ACC112 (cell line): ENCODE data around the gene TRPC4AP.
A peak's percentile ranks its signal among the peaks of the same experiment; 100 is the strongest.
"Not testable (repeated sequence)": the region's sequence is repeated elsewhere in the genome, so short reads cannot be mapped to it uniquely, and the experiment has no call there.

Source experiments
- H2AFZ ChIP-seq: fragments of 200-600 bp; sonication (generic); one replicate; pipeline ENCODE4 v1.6.0; 2017; ENCODE audit warnings: antibody characterized with exemption, low read length; ENCODE audit not compliant: unreplicated experiment
- H3K27ac ChIP-seq: fragments of 200-600 bp; sonication (generic); 2 replicates; pipeline ENCODE4 v1.5.1; 2014; ENCODE audit warnings: low read depth, mild to moderate bottlenecking, antibody characterized with exemption, low read length, moderate library complexity
- H3K27me3 ChIP-seq: fragments of 200-600 bp; sonication (generic); 2 replicates; pipeline ENCODE4 v1.6.1; 2014; ENCODE audit warnings: mild to moderate bottlenecking, antibody characterized with exemption, low read length, moderate library complexity, mixed read lengths; ENCODE audit not compliant: insufficient read depth
- H3K36me3 ChIP-seq: fragments of 200-600 bp; sonication (generic); 2 replicates; pipeline ENCODE4 v1.6.1; 2016; ENCODE audit warnings: mild to moderate bottlenecking, antibody characterized with exemption, low read length, moderate library complexity, mixed read lengths; ENCODE audit not compliant: insufficient read depth
- H3K4me1 ChIP-seq: fragments of 200-600 bp; sonication (generic); one replicate; pipeline ENCODE4 v1.6.1; 2016; ENCODE audit warnings: low read length, mixed read lengths; ENCODE audit not compliant: insufficient read depth, unreplicated experiment, control insufficient read depth
- H3K4me3 ChIP-seq: fragments of 200-600 bp; sonication (generic); 2 replicates; pipeline ENCODE4 v1.5.1; 2014; ENCODE audit warnings: mild to moderate bottlenecking, low read depth, low read length
- H3K79me2 ChIP-seq: fragments of 200-600 bp; sonication (generic); one replicate; pipeline ENCODE4 v1.6.0; 2016; ENCODE audit warnings: low read length; ENCODE audit not compliant: control insufficient read depth, unreplicated experiment, insufficient read depth

Gene TRPC4AP

DNA sequence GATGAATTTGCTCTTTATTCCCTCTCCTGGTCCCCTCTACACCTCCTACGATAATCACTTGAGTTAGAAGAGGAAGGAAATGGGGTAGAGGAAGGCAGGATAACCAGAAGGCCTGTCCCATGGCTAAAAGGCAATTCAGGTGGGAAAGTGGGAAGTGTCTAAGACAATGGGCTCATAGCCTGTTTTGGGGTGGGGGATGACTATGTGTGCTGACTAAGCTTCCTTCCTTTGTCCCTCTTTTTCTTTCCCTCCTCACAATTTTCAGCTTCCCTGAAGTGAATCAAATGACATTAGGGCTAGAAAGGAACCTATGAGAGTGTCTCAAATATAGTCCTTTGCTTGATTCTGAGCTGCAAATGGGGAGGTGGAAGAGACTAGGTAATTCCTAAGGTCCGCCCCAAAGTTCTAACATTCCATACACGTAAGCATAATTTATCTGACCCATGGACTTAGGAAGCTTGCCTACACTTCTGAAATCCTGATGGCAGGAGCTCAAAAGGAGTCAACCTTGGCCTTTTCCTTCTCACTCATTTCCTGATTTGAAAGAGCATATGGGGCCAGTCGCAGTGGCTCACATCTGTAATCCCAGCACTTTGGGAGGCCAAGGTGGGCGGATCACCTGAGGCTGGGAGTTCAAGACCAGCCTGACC, 30.3 kb upstream of the TRPC4AP start:
- no peak overlapping the region for H3K4me3 ChIP-seq
- H3K79me2 ChIP-seq = no peaks in the 10 kb centered on the region
- no peaks in the 10 kb centered on the region for H3K27me3 ChIP-seq
- peaks cover 15% of the 10 kb centered on the region for H3K36me3 ChIP-seq
- peaks cover 8% of the 10 kb centered on the region for H3K4me1 ChIP-seq
- no peak overlapping the region for H2AFZ ChIP-seq
- no peak overlapping the region for H3K27ac ChIP-seq

DNA sequence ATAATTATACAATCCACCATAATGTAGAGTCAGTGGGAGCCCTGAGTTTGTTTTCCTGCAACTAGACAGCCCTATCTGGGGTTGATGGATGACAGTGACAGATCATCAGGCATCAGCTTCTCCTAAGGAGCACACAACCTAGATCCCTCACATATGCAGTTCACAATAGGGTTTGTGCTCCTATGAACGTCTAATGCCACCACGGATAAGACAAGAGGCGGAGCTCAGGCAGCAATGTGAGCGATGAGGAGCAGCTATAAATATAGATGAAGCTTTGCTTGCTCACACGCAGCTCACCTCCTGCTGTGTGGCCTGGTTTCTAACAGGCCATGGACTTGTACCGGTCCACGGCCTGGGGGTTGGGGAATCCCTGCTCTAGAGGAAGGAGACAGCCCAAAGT, 28.6 kb upstream of the TRPC4AP start:
- no peaks in the 10 kb centered on the region for H3K27me3 ChIP-seq
- no peaks in the 10 kb centered on the region for H3K79me2 ChIP-seq
- no peak overlapping the region for H3K4me3 ChIP-seq
- peaks cover 12% of the 10 kb centered on the region for H3K36me3 ChIP-seq
- H2AFZ ChIP-seq = no peak overlapping the region
- H3K4me1 ChIP-seq = peaks cover 24% of the 10 kb centered on the region
- H3K27ac ChIP-seq = no peak overlapping the region

DNA sequence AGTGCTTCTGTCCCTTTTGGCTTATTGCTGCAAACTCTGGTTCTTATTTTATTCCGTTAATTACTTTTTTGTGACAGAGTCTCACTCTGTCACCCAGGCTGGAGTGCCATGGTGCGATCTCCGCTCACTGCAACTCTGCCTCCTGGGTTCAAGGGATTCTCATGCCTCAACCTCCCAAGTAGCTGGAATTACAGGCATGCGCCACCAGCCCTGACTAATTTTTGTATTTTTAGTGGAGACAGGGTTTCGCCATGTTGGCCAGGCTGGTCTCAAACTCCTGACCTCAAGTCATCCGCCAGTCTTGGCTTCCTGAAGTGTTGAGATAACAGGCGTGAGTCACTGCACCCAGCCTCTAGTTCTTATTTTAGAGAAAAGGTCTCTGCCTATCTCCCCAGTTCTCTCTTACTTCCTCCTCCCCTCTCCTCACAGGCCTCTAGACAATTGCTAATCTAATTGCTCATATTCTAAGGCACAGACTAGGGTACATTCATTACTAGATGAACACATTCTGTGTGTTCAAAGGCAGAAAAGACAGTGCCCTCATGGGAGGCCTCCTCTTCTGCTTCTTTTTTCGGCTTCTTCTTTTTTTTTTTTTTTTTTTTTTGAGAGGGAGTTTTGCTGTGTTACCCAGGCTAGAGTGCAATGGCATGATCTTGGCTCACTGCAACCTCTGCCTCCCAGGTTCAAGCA, 27.6 kb upstream of the TRPC4AP start:
- peaks cover 14% of the 10 kb centered on the region for H3K36me3 ChIP-seq

DNA sequence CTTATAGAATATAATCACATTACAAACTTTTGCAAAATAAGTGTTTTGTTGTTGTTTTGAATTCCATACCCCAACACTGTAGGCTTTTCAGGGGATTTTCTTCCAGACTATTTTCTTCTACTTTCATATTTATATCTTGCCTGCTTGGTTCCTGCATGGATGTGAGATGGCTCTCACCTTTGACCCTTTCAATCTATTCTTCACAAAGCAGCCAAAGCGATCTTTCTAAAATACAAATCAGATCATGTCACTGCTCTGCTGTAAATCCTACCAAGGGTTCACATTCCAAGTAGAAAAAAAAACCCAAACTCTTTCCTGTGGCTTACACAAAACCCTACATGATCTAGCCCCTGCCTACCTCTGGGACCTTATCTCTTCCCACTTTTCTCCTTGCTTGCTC, 25.0 kb upstream of the TRPC4AP start:
- Histone ChIP-seq H3K27me3 (no peaks in the 10 kb centered on the region), H3K4me3 (no peak overlapping the region), H3K4me1 (peaks cover 24% of the 10 kb centered on the region), H3K79me2 (no peaks in the 10 kb centered on the region), H2AFZ (no peak overlapping the region), H3K27ac (peak overlapping the region; percentile 67), H3K36me3 (peaks cover 14% of the 10 kb centered on the region)

More for the DNA sequence above, 27.6 kb upstream of the TRPC4AP start:
- Histone ChIP-seq H3K79me2 (no peaks in the 10 kb centered on the region), H3K27ac (peak overlapping the region; percentile 44), H3K4me1 (peaks cover 24% of the 10 kb centered on the region), H3K27me3 (no peaks in the 10 kb centered on the region), H3K4me3 (no peak overlapping the region), H2AFZ (no peak overlapping the region)

DNA sequence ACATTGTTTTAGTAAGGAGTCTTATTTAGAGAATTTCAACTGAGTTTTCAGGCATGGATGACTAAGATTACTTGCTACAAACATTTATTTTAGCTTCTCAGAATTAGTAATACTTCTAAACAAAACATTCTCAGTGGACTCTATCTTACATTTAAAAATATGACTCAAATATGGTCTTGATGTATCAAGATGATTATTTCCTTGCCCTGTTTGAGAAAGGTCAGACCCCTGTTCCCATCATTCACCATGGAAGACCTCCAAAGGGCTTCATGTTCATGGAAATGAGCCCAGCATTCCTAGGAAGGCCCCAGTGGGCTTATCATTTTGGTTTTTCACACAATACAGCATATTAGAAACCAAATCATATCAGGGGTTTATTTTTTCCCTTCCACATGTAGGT, 24.6 kb upstream of the TRPC4AP start:
- H2AFZ ChIP-seq = no peak overlapping the region
- peaks cover 14% of the 10 kb centered on the region for H3K36me3 ChIP-seq
- H3K4me3 ChIP-seq = no peak overlapping the region
- peak overlapping the region; percentile 67 for H3K27ac ChIP-seq
- no peaks in the 10 kb centered on the region for H3K79me2 ChIP-seq
- no peaks in the 10 kb centered on the region for H3K27me3 ChIP-seq
- H3K4me1 ChIP-seq = peaks cover 24% of the 10 kb centered on the region

DNA sequence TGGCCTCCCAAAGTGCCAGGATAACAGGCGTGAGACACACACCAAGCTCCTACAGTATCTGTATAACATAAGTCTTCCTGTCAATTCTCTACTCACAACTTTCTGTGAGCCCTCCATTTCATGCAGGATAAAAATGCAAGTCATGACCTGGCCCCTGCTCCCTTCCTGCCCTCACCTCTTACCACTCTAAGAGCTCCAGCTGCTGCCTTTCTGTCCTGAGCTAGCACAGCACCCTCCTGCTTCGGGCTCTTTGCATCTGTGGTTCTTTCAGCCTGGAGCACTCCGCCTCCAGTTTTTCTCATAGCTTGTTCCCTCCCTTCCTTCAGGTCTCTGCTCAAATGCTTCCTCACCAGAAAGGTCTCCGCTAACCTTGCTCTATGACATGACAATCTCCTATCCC, 23.7 kb upstream of the TRPC4AP start:
- Histone ChIP-seq H3K79me2 (no peaks in the 10 kb centered on the region), H3K27me3 (no peaks in the 10 kb centered on the region), H3K4me1 (peaks cover 32% of the 10 kb centered on the region), H3K4me3 (no peak overlapping the region), H2AFZ (no peak overlapping the region), H3K36me3 (peaks cover 14% of the 10 kb centered on the region), H3K27ac (peak overlapping the region; percentile 67)

DNA sequence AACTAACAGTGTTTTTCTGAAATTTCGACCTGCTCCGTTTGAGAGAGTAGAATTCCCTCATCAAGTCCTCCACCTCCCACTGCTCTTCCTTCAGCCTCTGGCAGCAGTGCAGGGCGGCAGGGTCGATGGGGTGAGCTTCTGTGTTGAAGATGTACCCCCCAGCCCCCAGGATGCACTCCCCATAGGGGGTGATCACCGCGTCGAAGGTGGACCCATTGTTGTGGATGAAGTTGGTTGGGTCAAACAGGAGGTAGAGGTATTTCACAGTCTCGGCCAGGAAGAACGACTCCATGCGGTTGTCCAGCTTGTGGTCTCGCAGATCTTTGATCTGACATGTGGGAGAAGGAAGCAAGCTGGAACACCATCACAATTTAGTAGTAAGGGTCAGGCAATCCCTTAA, 23.0 kb upstream of the TRPC4AP start:
- Histone ChIP-seq H3K4me1 (peaks cover 38% of the 10 kb centered on the region), H3K27ac (no peak overlapping the region), H3K36me3 (peaks cover 14% of the 10 kb centered on the region), H3K4me3 (no peak overlapping the region), H3K79me2 (no peaks in the 10 kb centered on the region), H2AFZ (no peak overlapping the region), H3K27me3 (no peaks in the 10 kb centered on the region)

DNA sequence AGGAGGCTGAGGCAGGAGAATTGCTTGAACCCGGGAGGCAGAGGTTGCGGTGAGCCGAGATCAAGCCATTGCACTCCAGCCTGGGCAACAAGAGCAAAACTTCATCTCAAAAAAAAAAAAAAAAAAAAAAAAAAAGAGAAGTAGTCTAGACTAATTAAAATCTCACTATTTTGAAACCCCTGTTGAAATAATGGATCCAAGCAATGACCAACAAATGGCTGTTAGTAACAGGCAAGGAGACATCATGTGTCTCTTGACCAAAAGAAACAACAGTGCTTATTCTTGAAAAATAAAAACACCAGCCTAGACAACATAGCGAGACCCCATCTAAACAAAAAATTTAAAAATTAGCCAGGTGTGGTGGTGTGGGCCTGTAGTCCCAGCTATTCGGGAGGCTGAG, 19.7 kb upstream of the TRPC4AP start:
- not testable (repeated sequence) for H3K27me3 ChIP-seq, H3K27ac ChIP-seq, H3K4me3 ChIP-seq, H3K79me2 ChIP-seq, H3K36me3 ChIP-seq, H2AFZ ChIP-seq
- peaks cover 24% of the 10 kb centered on the region for H3K4me1 ChIP-seq

DNA sequence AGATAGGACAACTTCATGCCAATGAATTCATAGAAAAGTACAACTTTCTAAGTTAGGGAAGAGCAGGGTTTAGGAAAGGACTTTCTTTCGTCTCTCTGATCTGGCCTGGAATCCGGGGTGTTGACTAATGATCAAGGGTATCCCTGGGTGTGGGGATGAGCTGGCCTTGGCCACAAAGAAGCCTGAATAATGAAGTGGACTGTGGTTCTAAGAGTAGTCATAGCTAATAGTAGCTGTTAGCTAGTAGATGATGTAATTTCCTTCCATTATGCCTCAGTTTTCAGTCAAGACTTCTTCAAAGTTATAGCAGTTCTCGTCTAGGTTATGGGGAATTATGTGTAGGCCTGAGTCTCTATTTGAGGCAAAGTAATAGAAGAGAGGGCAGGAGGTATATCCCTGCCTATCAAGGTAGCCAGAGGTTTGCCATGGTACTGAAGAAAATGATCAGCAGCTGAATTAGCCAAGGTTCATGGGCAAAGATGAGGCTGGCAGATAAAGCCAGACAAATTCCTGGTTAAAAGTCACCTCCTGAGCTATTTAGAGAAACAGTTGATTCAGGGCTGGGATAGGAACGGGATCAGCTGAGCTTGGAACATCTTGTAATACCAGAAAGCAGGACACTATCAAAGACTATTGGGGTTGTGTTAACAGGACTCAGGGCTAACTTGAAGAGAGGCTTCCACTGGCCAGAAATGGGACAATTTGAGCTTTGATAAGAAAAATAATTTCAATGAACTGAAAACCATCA, 18.7 kb upstream of the TRPC4AP start:
- no peaks in the 10 kb centered on the region for H3K79me2 ChIP-seq
- H3K27me3 ChIP-seq = no peaks in the 10 kb centered on the region
- H3K4me1 ChIP-seq = peaks cover 24% of the 10 kb centered on the region
- H3K4me3 ChIP-seq = no peak overlapping the region
- 0 out of 2 replicates have a peak, but pooled peaks cover 2% of the 10 kb centered on the region for H3K36me3 ChIP-seq
- peak overlapping the region; percentile 82 for H3K27ac ChIP-seq
- peak overlapping the region; percentile 37 for H2AFZ ChIP-seq

DNA sequence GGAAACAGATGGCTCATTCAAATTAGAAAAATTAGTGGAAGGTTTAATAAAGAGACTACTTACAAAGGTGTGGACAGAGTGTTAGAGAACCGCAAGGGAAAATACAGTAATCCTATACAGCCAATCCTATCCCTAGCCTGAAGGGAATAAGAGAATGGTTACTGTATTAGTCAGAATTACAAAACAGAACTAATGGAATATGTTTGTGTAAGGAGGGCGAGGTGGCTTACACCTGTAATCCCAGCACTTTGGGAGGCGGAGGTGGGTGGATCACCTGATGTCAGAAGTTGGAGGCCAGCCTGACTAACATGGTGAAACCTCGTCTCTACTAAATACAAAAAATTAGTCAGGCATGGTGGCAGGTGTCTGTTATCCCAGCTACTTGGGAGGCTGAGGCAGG, 16.3 kb upstream of the TRPC4AP start:
- Histone ChIP-seq H3K27ac (no peak overlapping the region), H3K4me1 (peaks cover 33% of the 10 kb centered on the region), H3K4me3 (no peak overlapping the region), H3K79me2 (no peaks in the 10 kb centered on the region), H3K27me3 (no peaks in the 10 kb centered on the region), H2AFZ (no peak overlapping the region), H3K36me3 (no peaks in the 10 kb centered on the region)
